Measurements from ENCODE around the gene KISS1. TPM values are rescaled to one million over a fixed set of nuclear protein-coding genes. Genes with fewer than 3 reads are reported as not detected.

The KISS1 gene
- total RNA-seq, 4 donors from 2014 or later = not detected

GRCh38 chr1:204225841-204226735 is 29.8 kb upstream of the KISS1 start:
- H3K36me3 ChIP-seq = no peaks in the 10 kb centered on the region
- H3K9me3 ChIP-seq = no peaks in the 10 kb centered on the region
- peak in 1 of 2 donors; percentile 13 for DNase-seq
- no peaks in the 10 kb centered on the region for H3K4me1 ChIP-seq
- no peak overlapping the region for H3K27ac ChIP-seq
- intact Hi-C loops (cut with DNase I) = no loop called here
- H3K4me3 ChIP-seq (replicated peaks in 1 of 3) = no peak overlapping the region
- TF ChIP-seq POLR2A (IDR thresholded peaks at IDR 0.05) (no peak), CTCF (IDR thresholded peaks at IDR 0.05) (no peak)
- WGBS, 2 donors = 70 to 76% methylated on average over 16 of the region's 16 CpGs
- no peaks in the 10 kb centered on the region for H3K27me3 ChIP-seq

GRCh38 chr1:204224655-204225054 is 28.4 kb upstream of the KISS1 start:
- Histone ChIP-seq H3K4me1 (no peaks in the 10 kb centered on the region), H3K9me3 (no peaks in the 10 kb centered on the region), H3K27ac (no peak overlapping the region), H3K36me3 (no peaks in the 10 kb centered on the region), H3K4me3 (replicated peaks in 1 of 3) (no peak overlapping the region), H3K27me3 (no peaks in the 10 kb centered on the region)
- no peak for TF ChIP-seq POLR2A (IDR thresholded peaks at IDR 0.05)
- no peak for TF ChIP-seq CTCF (IDR thresholded peaks at IDR 0.05)
- DNase-seq = no peak
- 86 to 90% methylated on average over 8 of the region's 8 CpGs for WGBS, 2 donors
- intact Hi-C loops (cut with DNase I) = no loop called here

GRCh38 chr1:204223129-204223860 is 27.0 kb upstream of the KISS1 start:
- whole genome bisulfite sequencing, 2 donors = 90 to 91% methylated on average over 17 of the region's 17 CpGs
- Histone ChIP-seq H3K27me3 (no peaks in the 10 kb centered on the region), H3K27ac (no peak overlapping the region), H3K4me3 (replicated peaks in 1 of 3) (no peak overlapping the region), H3K9me3 (no peaks in the 10 kb centered on the region), H3K4me1 (no peaks in the 10 kb centered on the region), H3K36me3 (no peaks in the 10 kb centered on the region)
- TF ChIP-seq CTCF (IDR thresholded peaks at IDR 0.05) (no peak), POLR2A (IDR thresholded peaks at IDR 0.05) (no peak)
- intact Hi-C loops (cut with DNase I) = no loop called here
- DNase-seq = no peak

GRCh38 chr1:204222764-204223055 is 26.4 kb upstream of the KISS1 start:
- Histone ChIP-seq H3K9me3 (no peaks in the 10 kb centered on the region), H3K4me1 (no peaks in the 10 kb centered on the region), H3K4me3 (replicated peaks in 1 of 3) (no peak overlapping the region), H3K27me3 (no peaks in the 10 kb centered on the region), H3K36me3 (no peaks in the 10 kb centered on the region), H3K27ac (no peak overlapping the region)
- DNase-seq = no peak
- 71 to 76% methylated on average over 3 of the region's 3 CpGs for WGBS, 2 donors
- intact Hi-C loops (cut with DNase I) = no loop called here
- no peak for TF ChIP-seq CTCF (IDR thresholded peaks at IDR 0.05)
- TF ChIP-seq POLR2A (IDR thresholded peaks at IDR 0.05) = no peak
